Lung (tissue), 12 donors: Measurements from ENCODE around the gene PCBP3. TPM values are rescaled to one million over a fixed set of nuclear protein-coding genes. Genes with fewer than 3 reads are reported as not detected.

ENCODE experiments used
- ATAC-seq: fragments of 200-7000 bp; cut with Tn5 transposase; one replicate; pipeline ENCODE4 v1.9.1; 2020; ENCODE audit warnings: moderate number of reproducible peaks; ENCODE audit not compliant: insufficient read depth, low FRiP score
- DNase-seq, 3 donors: peaks; one replicate each; pipeline ENCODE4 v3.0.0-alpha.2; 2013 to 2017
- H3K27ac ChIP-seq, 2 donors: one replicate each; pipeline ENCODE4 v1.5.1; 2013; ENCODE audit warnings: mild to moderate bottlenecking in 2 of 2, moderate library complexity in 2 of 2, control low read depth in 1 of 2, inconsistent platforms in 1 of 2, low read depth in 1 of 2, low read length in 1 of 2
- H3K27me3 ChIP-seq, 3 donors: one replicate each; pipeline ENCODE4 v1.5.1; 2013; ENCODE audit warnings: low read length in 2 of 3; ENCODE audit not compliant: control insufficient read depth in 3 of 3, insufficient read depth in 3 of 3
- H3K36me3 ChIP-seq, 4 donors: one replicate each; pipeline ENCODE4 v1.5.1; 2013; ENCODE audit warnings: low read length in 4 of 4, mild to moderate bottlenecking in 1 of 4, moderate library complexity in 1 of 4; ENCODE audit not compliant: control insufficient read depth in 4 of 4, insufficient read depth in 4 of 4
- H3K4me1 ChIP-seq, 5 donors: one replicate each; pipeline ENCODE4 v1.5.1; 2013; ENCODE audit warnings: low read length in 5 of 5, mild to moderate bottlenecking in 2 of 5, moderate library complexity in 1 of 5; ENCODE audit not compliant: control insufficient read depth in 5 of 5, insufficient read depth in 5 of 5
- H3K4me3 ChIP-seq: one replicate; pipeline ENCODE4 v1.5.1; 2013; ENCODE audit warnings: mild to moderate bottlenecking, control low read depth, moderate library complexity
- H3K9ac ChIP-seq, 2 donors: one replicate each; pipeline ENCODE4 v1.5.1; 2013; ENCODE audit warnings: low read length in 2 of 2, control low read depth in 1 of 2; ENCODE audit not compliant: insufficient read depth in 1 of 2
- H3K9me3 ChIP-seq, 4 donors: one replicate each; pipeline ENCODE4 v1.5.1; 2013; ENCODE audit warnings: low read length in 3 of 4, mild to moderate bottlenecking in 1 of 4, moderate library complexity in 1 of 4; ENCODE audit not compliant: control insufficient read depth in 4 of 4, insufficient read depth in 3 of 4
- CTCF ChIP-seq: IDR thresholded peaks from 2 replicates; pipeline ENCODE4 v1.5.1; 2012; ENCODE audit warnings: mild to moderate bottlenecking; ENCODE audit errors: control extremely low read depth, extremely low read depth
- WGBS, 2 donors: extraction: QIAGEN DNeasy Blood & Tissue Kit; methylation state at CpG; one replicate each; pipeline ENCODE4 v1.1.7; 2013; 5-methylcytosine and 5-hydroxymethylcytosine counted together
- polyA plus RNA-seq, 2 donors: library from polyadenylated mRNA; stranded (reverse); fragments of 200-250 nt; gene quantifications; one replicate each; pipeline ENCODE4 v1.2.1, GENCODE V29; 2013
- total RNA-seq, 2 donors: library from RNA; depleted of rRNA in 1 of 2; stranded (reverse); fragments of >200 nt in 1 of 2; gene quantifications; one replicate each; pipeline ENCODE4 v1.2.1, GENCODE V29; 2014 to 2021
- donor health status: control.
- donor health status: control.
- donor health status: Bipolar disorder and iron deficiency.
- donor health status: healthy.
- donor health status: DM: yes; HTN: yes; CAD: no.

Gene PCBP3
- total and polyA plus RNA-seq, 4 donors, result 1.6 to 8.2 (median 3.1) TPM

- no peak for DNase-seq
- TF ChIP-seq CTCF, result no peak
- no peak for ATAC-seq
- Histone ChIP-seq H3K4me1 (no peaks in the 10 kb centered on the region), H3K9me3 (peaks cover 0 to 11% (median 8%) of the 10 kb centered on the region in 4 donors), H3K27me3 (no peaks in the 10 kb centered on the region), H3K4me3 (no peak overlapping the region), H3K27ac (no peak overlapping the region), H3K36me3 (no peaks in the 10 kb centered on the region), H3K9ac (no peak overlapping the region)
- 63 to 82% methylated on average over 5 of the region's 5 CpGs for WGBS, 2 donors
Measured at GRCh38 chr21:45774291-45774690, 130.8 kb downstream of the PCBP3 start.

- no peak for TF ChIP-seq CTCF
- 92 to 93% methylated on average over 1 of the region's 1 CpG for WGBS, 2 donors
- Histone ChIP-seq H3K36me3 (no peaks in the 10 kb centered on the region), H3K9ac (no peak overlapping the region), H3K9me3 (peaks cover 0 to 11% (median 8%) of the 10 kb centered on the region in 4 donors), H3K27me3 (no peaks in the 10 kb centered on the region), H3K4me3 (no peak overlapping the region), H3K27ac (no peak overlapping the region), H3K4me1 (no peaks in the 10 kb centered on the region)
- DNase-seq (no peak), ATAC-seq (no peak)
Measured at GRCh38 chr21:45776971-45777370, 133.4 kb downstream of the PCBP3 start.

GRCh38 chr21:45778686-45779085 lies 135.2 kb downstream of the PCBP3 start:
- H3K4me3 ChIP-seq, result no peak overlapping the region
- H3K36me3 ChIP-seq, result no peaks in the 10 kb centered on the region
- DNase-seq (no peak), ATAC-seq (no peak)
- no peak overlapping the region for H3K27ac ChIP-seq
- TF ChIP-seq CTCF, result no peak
- peaks cover 0 to 11% (median 8%) of the 10 kb centered on the region in 4 donors for H3K9me3 ChIP-seq
- 86 to 87% methylated on average over 1 of the region's 1 CpG for WGBS, 2 donors
- H3K4me1 ChIP-seq, result no peaks in the 10 kb centered on the region
- no peaks in the 10 kb centered on the region for H3K27me3 ChIP-seq
- H3K9ac ChIP-seq, result no peak overlapping the region

GRCh38 chr21:45779226-45779625 lies 135.7 kb downstream of the PCBP3 start:
- 61 to 71% methylated on average over 3 of the region's 3 CpGs for WGBS, 2 donors
- no peak for DNase-seq
- TF ChIP-seq CTCF, result no peak

More at GRCh38 chr21:45779226-45779625, 135.7 kb downstream of the PCBP3 start:
- Histone ChIP-seq H3K27ac (no peak overlapping the region), H3K27me3 (no peaks in the 10 kb centered on the region), H3K4me1 (no peaks in the 10 kb centered on the region), H3K9ac (no peak overlapping the region), H3K9me3 (peaks cover 0 to 11% (median 8%) of the 10 kb centered on the region in 4 donors), H3K36me3 (no peaks in the 10 kb centered on the region), H3K4me3 (no peak overlapping the region)
- ATAC-seq, result no peak
